ENCODE data around the gene AHI1. TPM values are rescaled to one million over a fixed set of nuclear protein-coding genes. Genes with fewer than 3 reads are reported as not detected.
"Not testable (repeated sequence)": the region's sequence is repeated elsewhere in the genome, so short reads cannot be mapped to it uniquely, and the experiment has no call there.

Gene AHI1
- total RNA-seq, 2 donors from 2014 or later: 16.4 to 49.6 TPM

DNA sequence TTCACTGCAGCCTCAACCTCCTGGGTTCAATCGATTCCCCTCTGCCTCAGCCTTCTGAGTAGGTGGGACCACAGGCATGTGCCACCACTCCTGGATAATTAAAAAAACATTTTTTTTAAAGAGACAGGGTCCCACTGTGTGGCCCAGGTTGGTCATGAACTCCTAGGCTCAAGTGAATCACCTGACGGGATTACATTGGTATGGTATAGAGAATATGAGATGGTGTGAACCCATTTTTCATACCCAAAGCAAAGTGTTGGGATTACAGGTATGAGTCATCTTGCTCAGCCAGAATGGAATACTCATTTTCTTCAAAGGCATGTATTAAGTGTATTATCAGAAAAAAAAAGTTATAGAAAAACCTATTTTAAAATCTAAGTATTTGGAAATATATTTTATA, 114.2 kb downstream of the AHI1 start:
- DNase-seq (ENCODE audit: low spot score): no peak
- H3K4me3 Mint-ChIP-seq: no peak overlapping the region
- no peak overlapping the region for H3K27ac Mint-ChIP-seq
- no peaks in the 10 kb centered on the region for H3K4me1 Mint-ChIP-seq (ENCODE audit: low read depth in 2 of 2)
- no peaks in the 10 kb centered on the region for H3K27me3 Mint-ChIP-seq
- ATAC-seq: peak in 1 of 2 donors; percentile 57
- H3K36me3 Mint-ChIP-seq: no peaks in the 10 kb centered on the region
- no peaks in the 10 kb centered on the region for H3K9me3 Mint-ChIP-seq

DNA sequence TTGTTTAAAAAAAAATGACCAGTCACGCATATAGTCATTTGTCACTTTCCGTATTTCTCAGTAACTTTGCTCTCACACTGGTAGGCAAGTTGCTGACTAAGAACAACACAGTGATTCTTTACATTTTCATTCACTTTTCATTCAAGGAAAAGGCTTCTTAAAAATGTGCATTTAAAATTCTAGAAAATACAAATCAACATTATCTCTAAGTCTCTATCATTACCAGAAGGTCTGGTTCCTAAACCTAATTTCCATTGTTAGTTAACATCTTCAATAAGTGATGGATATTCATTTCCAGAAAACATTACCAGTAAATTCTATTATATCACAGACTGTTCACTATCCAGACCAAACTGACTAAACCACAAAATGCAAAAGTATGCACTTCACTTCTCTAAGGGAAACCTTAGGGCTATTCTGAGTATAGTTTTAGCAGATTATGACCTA, 115.3 kb downstream of the AHI1 start:
- H3K4me3 Mint-ChIP-seq: peak overlapping the region; percentile 39
- peak overlapping the region in 1 of 2 donors; percentile 65 for H3K27ac Mint-ChIP-seq
- no peak for DNase-seq (ENCODE audit: low spot score)
- ATAC-seq: peak; percentile 78 to 91
- H3K4me1 Mint-ChIP-seq (ENCODE audit: low read depth in 2 of 2): no peaks in the 10 kb centered on the region
- no peaks in the 10 kb centered on the region for H3K9me3 Mint-ChIP-seq
- no peaks in the 10 kb centered on the region for H3K36me3 Mint-ChIP-seq
- H3K27me3 Mint-ChIP-seq: no peaks in the 10 kb centered on the region

DNA sequence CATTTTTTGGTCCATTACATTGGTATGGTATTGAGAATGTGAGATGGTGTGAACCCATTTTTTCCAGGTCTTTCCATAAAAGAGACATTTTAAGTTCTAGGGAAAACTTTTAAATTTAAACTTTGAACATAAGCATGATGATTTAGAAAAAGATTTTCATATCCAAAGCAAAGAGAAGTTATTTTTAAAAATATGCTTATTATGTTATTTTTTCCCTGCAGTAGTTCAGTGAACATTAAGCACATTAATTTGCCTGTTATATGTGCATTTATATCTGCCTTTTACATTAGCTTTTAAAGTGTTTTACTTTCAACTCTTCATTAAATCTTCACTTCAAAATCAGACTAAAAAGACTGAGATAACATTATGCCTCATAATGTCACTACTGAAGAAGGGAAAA, 116.7 kb downstream of the AHI1 start:
- Mint-ChIP-seq H3K27me3 (no peaks in the 10 kb centered on the region), H3K9me3 (no peaks in the 10 kb centered on the region), H3K36me3 (no peaks in the 10 kb centered on the region), H3K4me3 (no peak overlapping the region), H3K27ac (no peak overlapping the region), H3K4me1 (ENCODE audit: low read depth in 2 of 2) (no peaks in the 10 kb centered on the region)
- no peak for ATAC-seq
- no peak for DNase-seq (ENCODE audit: low spot score)

DNA sequence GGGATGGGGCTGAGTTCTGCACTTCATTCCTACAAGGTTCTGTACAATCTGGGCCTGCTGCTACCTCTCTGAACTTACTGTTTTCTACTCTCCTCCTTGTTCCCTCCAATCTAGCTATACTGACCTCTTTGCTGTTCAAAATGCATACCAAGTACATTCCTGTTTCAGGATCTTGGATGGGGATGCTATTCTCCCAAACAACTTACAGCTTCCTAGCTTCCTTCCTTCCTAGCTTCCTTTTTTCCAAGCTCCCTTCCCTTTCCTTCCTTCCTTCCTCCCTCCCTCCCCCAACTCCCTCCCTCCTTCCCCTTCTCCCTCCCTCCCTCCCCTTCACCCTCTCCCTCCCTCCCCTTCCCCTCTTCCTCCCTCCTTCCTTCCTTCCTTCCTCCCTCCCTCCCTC, 117.9 kb downstream of the AHI1 start:
- H3K27me3 Mint-ChIP-seq: no peaks in the 10 kb centered on the region
- no peak overlapping the region for H3K4me3 Mint-ChIP-seq
- no peaks in the 10 kb centered on the region for H3K9me3 Mint-ChIP-seq
- no peak for ATAC-seq
- H3K36me3 Mint-ChIP-seq: no peaks in the 10 kb centered on the region
- H3K27ac Mint-ChIP-seq: no peak overlapping the region
- H3K4me1 Mint-ChIP-seq (ENCODE audit: low read depth in 2 of 2): no peaks in the 10 kb centered on the region
- no peak for DNase-seq (ENCODE audit: low spot score)

DNA sequence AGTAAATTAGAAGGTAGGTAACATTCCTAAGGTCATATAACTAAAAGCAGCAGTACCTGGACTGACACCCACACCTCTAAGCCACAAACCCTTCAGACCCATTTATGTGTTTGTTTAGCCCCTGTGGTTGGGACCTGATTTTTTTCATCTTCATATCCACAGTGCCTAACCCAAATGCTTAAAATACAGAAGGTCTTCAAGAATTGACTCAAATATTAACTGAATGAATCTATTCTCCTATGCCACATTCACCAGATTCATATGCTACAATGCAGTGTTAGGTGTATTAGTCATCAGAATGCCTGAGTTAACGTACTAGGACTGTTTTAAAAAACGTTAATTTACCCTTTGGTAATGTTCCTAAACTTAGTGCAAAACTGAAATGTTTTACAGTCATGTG, 124.8 kb downstream of the AHI1 start:
- Mint-ChIP-seq H3K4me1 (ENCODE audit: low read depth in 2 of 2) (no peaks in the 10 kb centered on the region), H3K4me3 (no peak overlapping the region), H3K27me3 (no peaks in the 10 kb centered on the region), H3K36me3 (peaks cover 20% of the 10 kb centered on the region), H3K27ac (no peak overlapping the region), H3K9me3 (peaks cover 4% of the 10 kb centered on the region)
- DNase-seq (ENCODE audit: low spot score) (no peak), ATAC-seq (peak in 1 of 2 donors; percentile 85)

DNA sequence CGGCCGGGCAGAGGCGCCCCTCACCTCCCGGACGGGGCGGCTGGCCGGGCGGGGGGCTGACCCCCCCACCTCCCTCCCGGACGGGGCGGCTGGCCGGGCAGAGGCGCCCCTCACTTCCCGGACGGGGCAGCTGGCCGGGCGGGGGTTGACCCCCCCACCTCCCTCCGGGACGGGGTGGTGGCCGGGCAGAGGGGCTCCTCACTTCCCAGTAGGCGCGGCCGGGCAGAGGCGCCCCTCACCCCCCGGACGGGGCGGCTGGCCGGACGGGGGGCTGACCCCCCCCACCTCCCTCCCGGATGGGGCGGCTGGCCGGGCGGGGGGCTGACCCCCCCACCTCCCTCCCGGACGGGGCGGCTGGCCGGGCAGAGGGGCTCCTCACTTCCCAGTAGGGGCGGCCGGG, 133.9 kb downstream of the AHI1 start:
- DNase-seq (ENCODE audit: low spot score); H3K27ac Mint-ChIP-seq; ATAC-seq; H3K27me3 Mint-ChIP-seq; H3K4me1 Mint-ChIP-seq (ENCODE audit: low read depth in 2 of 2); H3K4me3 Mint-ChIP-seq: not testable (repeated sequence)
- H3K9me3 Mint-ChIP-seq: peaks cover 22% of the 10 kb centered on the region
- H3K36me3 Mint-ChIP-seq: peaks cover 34% of the 10 kb centered on the region

DNA sequence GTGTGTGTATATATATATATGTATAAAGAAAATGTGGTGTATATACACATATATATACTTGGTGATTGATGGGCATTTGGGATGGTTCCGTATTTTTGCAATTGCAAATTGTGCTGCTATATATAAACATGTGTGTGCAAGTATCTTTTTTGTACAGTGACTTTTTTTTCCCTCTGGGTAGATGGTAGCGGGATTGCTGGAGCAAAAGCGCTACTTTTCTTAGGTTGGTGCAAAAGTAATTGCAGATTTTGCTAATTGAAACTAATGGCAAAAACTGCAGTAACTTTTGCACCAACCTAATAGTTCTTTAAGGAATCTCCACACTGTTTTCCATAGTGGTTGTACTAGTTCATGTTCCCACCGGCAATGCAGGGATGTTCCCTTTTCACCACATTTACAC, 135.4 kb downstream of the AHI1 start:
- peaks cover 12% of the 10 kb centered on the region for H3K9me3 Mint-ChIP-seq
- DNase-seq (ENCODE audit: low spot score): no peak
- no peak overlapping the region for H3K27ac Mint-ChIP-seq
- ATAC-seq: no peak
- peaks cover 24% of the 10 kb centered on the region for H3K36me3 Mint-ChIP-seq
- H3K27me3 Mint-ChIP-seq: no peaks in the 10 kb centered on the region
- H3K4me1 Mint-ChIP-seq (ENCODE audit: low read depth in 2 of 2): peaks cover 6 to 7% of the 10 kb centered on the region in 2 donors
- no peak overlapping the region for H3K4me3 Mint-ChIP-seq

DNA sequence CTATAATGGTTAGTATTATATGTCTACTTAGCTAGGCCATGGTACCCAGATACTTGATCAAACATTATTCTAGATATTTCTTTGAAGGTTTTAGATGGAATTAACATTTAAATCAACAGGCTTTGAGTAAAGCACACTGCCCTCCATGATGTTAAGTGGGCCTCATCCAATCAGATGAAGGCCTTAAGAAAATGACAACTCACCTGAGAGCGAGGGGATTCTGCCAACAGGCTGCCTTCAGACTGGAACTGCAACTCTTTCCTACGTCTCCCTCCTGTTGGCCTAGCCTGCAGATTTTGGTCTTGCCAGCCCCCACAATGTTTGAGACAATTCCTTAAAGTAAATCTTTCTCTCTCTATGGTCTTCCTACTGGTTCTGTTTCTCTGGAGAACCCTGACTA, 137.3 kb downstream of the AHI1 start:
- DNase-seq (ENCODE audit: low spot score): no peak
- Mint-ChIP-seq H3K27me3 (no peaks in the 10 kb centered on the region), H3K4me3 (no peak overlapping the region), H3K4me1 (ENCODE audit: low read depth in 2 of 2) (peaks cover 6 to 7% of the 10 kb centered on the region in 2 donors), H3K27ac (no peak overlapping the region), H3K36me3 (peaks cover 6% of the 10 kb centered on the region), H3K9me3 (peaks cover 4% of the 10 kb centered on the region)
- no peak for ATAC-seq

DNA sequence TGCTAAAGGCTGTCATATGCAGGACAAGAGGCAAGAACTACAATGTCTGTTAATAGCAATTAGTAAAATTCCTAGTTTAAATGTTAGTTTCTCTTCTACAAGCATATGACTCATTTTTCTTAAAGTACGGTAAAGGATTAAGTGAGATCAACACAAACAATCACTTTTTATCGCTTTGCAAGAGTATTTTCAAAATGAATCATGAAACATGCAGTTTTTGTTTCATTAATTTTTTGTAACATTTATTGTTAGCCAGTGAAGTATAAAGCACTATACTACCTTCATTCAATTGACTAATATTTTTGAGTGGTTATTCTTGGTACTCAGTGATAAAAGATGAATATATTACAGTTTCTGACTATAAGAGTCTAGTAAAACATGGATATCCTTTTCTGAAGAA, 138.6 kb downstream of the AHI1 start:
- Mint-ChIP-seq H3K4me1 (ENCODE audit: low read depth in 2 of 2) (peaks cover 3 to 6% of the 10 kb centered on the region in 2 donors), H3K9me3 (no peaks in the 10 kb centered on the region), H3K27me3 (no peaks in the 10 kb centered on the region), H3K4me3 (peak overlapping the region; percentile 64), H3K36me3 (no peaks in the 10 kb centered on the region), H3K27ac (peak overlapping the region; percentile 7 to 57)
- ATAC-seq (peak in 1 of 2 donors; percentile 62), DNase-seq (ENCODE audit: low spot score) (no peak)

DNA sequence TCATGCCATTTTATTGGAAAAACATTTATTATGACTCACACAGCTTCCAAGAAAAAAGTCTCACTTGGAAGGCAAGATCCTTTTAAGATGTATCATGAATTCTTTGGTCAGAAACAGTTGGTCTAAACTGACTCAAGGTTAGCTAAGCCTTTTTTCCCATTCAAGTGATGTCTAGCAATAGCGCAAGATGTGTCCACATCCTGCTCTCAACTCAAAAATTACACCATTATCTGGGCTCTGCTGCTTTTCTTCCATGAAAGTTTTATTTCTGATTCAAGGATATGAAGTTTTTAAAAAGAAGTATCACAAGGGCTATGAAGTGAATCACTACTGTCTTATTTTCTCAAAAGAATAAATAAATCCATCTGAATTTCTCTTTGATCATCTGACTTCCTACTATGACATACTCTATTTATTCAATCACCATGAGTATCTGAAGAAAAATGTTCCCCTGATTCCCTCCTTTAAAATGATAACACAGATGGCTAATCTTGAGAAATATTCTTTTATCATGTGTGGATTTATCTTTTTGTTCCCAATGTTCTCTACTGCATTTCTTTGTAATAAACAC, 139.2 kb downstream of the AHI1 start:
- no peak for DNase-seq (ENCODE audit: low spot score)
- H3K27me3 Mint-ChIP-seq: no peaks in the 10 kb centered on the region
- H3K4me1 Mint-ChIP-seq (ENCODE audit: low read depth in 2 of 2): peaks cover 3 to 6% of the 10 kb centered on the region in 2 donors
- H3K27ac Mint-ChIP-seq: peak overlapping the region; percentile 7 to 57
- ATAC-seq: no peak
- H3K36me3 Mint-ChIP-seq: no peaks in the 10 kb centered on the region
- H3K4me3 Mint-ChIP-seq: peak overlapping the region; percentile 64
- no peaks in the 10 kb centered on the region for H3K9me3 Mint-ChIP-seq

DNA sequence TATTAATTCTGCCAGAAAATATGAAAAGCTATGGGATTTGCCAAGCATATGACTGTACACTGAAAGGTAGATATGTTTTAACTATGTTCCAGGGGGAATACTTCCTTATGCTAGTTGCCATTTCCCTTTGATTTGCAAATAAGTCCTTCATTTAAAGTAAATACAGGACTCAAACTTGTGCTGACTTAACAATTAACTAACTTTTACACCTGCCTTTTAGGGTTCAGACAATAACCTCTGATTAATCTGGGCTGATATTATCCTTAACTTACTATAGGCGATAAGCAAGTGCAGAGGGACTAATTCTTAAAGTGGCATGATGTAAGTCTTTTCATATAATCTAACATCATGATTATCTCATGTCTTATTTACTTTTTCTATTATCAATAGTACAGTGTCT, 143.1 kb downstream of the AHI1 start:
- ATAC-seq: no peak
- no peak for DNase-seq (ENCODE audit: low spot score)
- Mint-ChIP-seq H3K27me3 (no peaks in the 10 kb centered on the region), H3K4me3 (no peak overlapping the region), H3K9me3 (no peaks in the 10 kb centered on the region), H3K4me1 (ENCODE audit: low read depth in 2 of 2) (peaks cover 3 to 6% of the 10 kb centered on the region in 2 donors), H3K36me3 (no peaks in the 10 kb centered on the region), H3K27ac (no peak overlapping the region)

DNA sequence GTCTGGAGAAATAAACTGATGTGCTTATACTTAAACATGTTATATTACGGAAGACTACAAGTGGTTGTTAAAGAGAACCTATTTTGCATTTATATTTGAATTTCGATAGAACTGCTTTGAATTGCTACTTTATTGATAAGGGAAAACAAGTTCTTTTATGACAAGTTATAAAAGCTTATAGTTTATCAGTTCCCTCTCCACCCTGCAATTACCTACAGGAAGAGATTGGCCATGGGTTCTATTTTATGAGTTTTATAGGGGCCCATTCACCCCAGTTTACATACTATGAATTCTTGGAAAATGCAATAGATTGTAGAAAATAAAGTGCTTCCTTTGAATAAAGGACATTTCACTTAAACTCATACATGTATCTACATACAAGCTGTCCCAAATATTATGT, 144.4 kb downstream of the AHI1 start:
- H3K27ac Mint-ChIP-seq: no peak overlapping the region
- no peak for ATAC-seq
- DNase-seq (ENCODE audit: low spot score): no peak
- H3K27me3 Mint-ChIP-seq: no peaks in the 10 kb centered on the region
- H3K9me3 Mint-ChIP-seq: no peaks in the 10 kb centered on the region
- no peaks in the 10 kb centered on the region for H3K4me1 Mint-ChIP-seq (ENCODE audit: low read depth in 2 of 2)
- H3K4me3 Mint-ChIP-seq: no peak overlapping the region
- no peaks in the 10 kb centered on the region for H3K36me3 Mint-ChIP-seq

DNA sequence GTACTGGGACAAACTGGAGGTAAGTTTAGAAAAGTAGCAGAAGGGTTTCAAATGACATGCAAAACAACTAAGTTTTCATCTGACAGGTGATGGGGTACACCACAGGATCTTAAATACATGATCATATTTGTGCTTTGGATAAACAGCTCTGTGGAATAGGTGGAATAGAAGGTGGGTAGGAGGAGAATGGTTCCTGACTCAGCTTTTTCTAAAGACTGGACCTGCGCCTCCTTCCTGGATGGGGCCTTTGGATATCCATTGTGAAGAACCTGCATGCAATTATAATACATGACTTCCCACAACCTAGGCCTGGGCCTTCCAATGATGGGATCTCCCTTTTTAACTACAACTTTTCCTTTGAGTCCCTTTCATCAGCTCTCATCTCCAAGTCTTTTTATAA, 145.9 kb downstream of the AHI1 start:
- H3K27me3 Mint-ChIP-seq: no peaks in the 10 kb centered on the region
- DNase-seq (ENCODE audit: low spot score) (no peak), ATAC-seq (no peak)
- no peaks in the 10 kb centered on the region for H3K36me3 Mint-ChIP-seq
- H3K27ac Mint-ChIP-seq: no peak overlapping the region
- H3K9me3 Mint-ChIP-seq: no peaks in the 10 kb centered on the region
- H3K4me1 Mint-ChIP-seq (ENCODE audit: low read depth in 2 of 2): peaks cover 3 to 4% of the 10 kb centered on the region in 2 donors
- H3K4me3 Mint-ChIP-seq: no peak overlapping the region

DNA sequence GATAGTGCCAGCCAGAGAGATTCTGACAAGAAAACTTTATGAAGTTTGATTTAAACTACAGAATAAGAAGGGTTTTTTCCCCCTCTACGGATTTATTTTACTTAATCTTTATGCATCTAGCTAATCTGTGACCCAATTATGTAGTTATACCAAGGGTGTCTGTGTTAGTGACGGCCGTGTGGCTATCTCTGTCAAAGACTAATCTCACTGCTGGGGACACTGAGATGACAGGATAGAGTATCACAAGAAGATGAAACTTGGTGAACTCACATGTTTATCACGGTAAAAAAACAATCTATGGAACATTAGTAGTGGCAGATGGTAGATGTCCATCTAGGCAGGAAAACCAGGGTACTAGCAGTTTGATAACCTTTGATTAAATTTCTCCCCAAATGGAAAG, 149.7 kb downstream of the AHI1 start:
- Mint-ChIP-seq H3K27me3 (no peaks in the 10 kb centered on the region), H3K4me1 (ENCODE audit: low read depth in 2 of 2) (peaks cover 4 to 6% of the 10 kb centered on the region in 2 donors), H3K4me3 (no peak overlapping the region), H3K9me3 (no peaks in the 10 kb centered on the region), H3K27ac (no peak overlapping the region), H3K36me3 (no peaks in the 10 kb centered on the region)
- no peak for DNase-seq (ENCODE audit: low spot score)
- no peak for ATAC-seq

DNA sequence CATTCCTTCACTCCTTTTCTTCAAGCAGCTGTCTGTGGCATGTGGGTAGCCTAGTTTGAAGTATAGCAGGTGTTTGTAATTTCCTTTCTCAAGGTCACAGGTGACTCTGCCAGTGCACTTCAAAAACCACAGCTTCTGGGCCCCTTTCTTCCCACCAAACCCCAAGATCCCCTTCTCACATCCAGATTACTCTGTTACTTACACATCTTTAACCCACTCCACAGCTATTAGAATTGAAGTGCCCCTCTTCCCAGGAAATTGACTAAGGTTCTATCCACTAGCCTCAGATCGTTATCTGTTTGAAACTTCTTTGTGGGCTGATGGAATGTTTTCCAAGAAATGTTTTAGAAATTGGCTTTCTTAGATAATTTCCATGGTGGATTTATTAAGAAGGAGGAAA, 150.8 kb downstream of the AHI1 start:
- Mint-ChIP-seq H3K27me3 (no peaks in the 10 kb centered on the region), H3K9me3 (no peaks in the 10 kb centered on the region), H3K27ac (no peak overlapping the region), H3K4me1 (ENCODE audit: low read depth in 2 of 2) (peaks cover 4 to 6% of the 10 kb centered on the region in 2 donors), H3K4me3 (no peak overlapping the region), H3K36me3 (no peaks in the 10 kb centered on the region)
- DNase-seq (ENCODE audit: low spot score): no peak
- no peak for ATAC-seq
